Upper lobe of left lung (tissue), 4 donors: ENCODE results near the gene ALX4.

ENCODE experiments used
- CTCF ChIP-seq, 6 experiments: fragments of 450-650 bp in 4 of 6; fragments of 200-600 bp in 2 of 6; sonication (generic) in 2 of 6; IDR thresholded peaks; one replicate each; pipeline ENCODE4 v1.5.1; 2016 to 2019; ENCODE audit warnings: antibody characterized with exemption in 6 of 6
- POLR2A ChIP-seq, 4 donors: fragments of 450-650 bp; IDR thresholded peaks; one replicate each; pipeline ENCODE4 v1.5.1; 2016 to 2017; ENCODE audit warnings: antibody characterized with exemption in 4 of 4, mild to moderate bottlenecking in 2 of 4

GRCh38 chr11:44348114-44348513, 38.2 kb upstream of the ALX4 start:
- TF ChIP-seq CTCF (IDR thresholded peaks at IDR 0.05) (no peak), POLR2A (IDR thresholded peaks at IDR 0.05) (no peak)
